K562 (cell line): Measurements from ENCODE around the gene CYS1. TPM values are rescaled to one million over a fixed set of nuclear protein-coding genes. Genes with fewer than 3 reads are reported as not detected.
A peak's percentile ranks its signal among the peaks of the same experiment; 100 is the strongest.

Source experiments
- BACH1 ChIP-seq: fragments of 200-800 bp; sonication (Bioruptor generic); IDR thresholded peaks from 2 replicates; pipeline ENCODE4 v1.6.1; 2016; ENCODE audit warnings: missing genetic modification characterization, missing compliant biosample characterization
- ELF1 ChIP-seq: fragments of 200-800 bp; sonication (Bioruptor generic); IDR thresholded peaks from 2 replicates; pipeline ENCODE4 v1.6.1; 2016; ENCODE audit warnings: missing genetic modification characterization, missing compliant biosample characterization
- FUS ChIP-seq: fragments of 200-400 bp; formaldehyde crosslinking; optimal IDR thresholded peaks from 2 replicates; pipeline ENCODE3; 2017; ENCODE audit warnings: low read depth, low read length
- HDAC3 ChIP-seq: fragments of 450-650 bp; IDR thresholded peaks from 2 replicates; pipeline ENCODE4 v1.6.1; 2018; ENCODE audit warnings: borderline replicate concordance, mild to moderate bottlenecking, moderate library complexity; ENCODE audit not compliant: partially characterized antibody
- HES1 ChIP-seq: fragments of 450-650 bp; IDR thresholded peaks from 2 replicates; pipeline ENCODE4 v1.6.1; 2016; ENCODE audit warnings: low read depth, mild to moderate bottlenecking, moderate library complexity
- HEY1 ChIP-seq: fragments of 250-450 bp; sonication (Bioruptor Pico); IDR thresholded peaks from 2 replicates; pipeline ENCODE4 v1.5.0; 2020; ENCODE audit warnings: mild to moderate bottlenecking, moderate library complexity, borderline replicate concordance
- IRF1 ChIP-seq: sonication (generic); formaldehyde crosslinking; IDR thresholded peaks from 2 replicates; pipeline ENCODE4 v1.8.0; 2022; ENCODE audit warnings: missing genetic modification reagents, mild to moderate bottlenecking, borderline replicate concordance
- KAT7 ChIP-seq: sonication (generic); formaldehyde crosslinking; IDR thresholded peaks from 2 replicates; pipeline ENCODE4 v1.8.0; 2022; ENCODE audit warnings: missing genetic modification reagents, mild to moderate bottlenecking, borderline replicate concordance
- KDM2B ChIP-seq: fragments of 250-450 bp; sonication (Bioruptor Pico); IDR thresholded peaks from 2 replicates; pipeline ENCODE4 v1.8.0; 2021; ENCODE audit warnings: mild to moderate bottlenecking, moderate library complexity
- MAFK ChIP-seq: IDR thresholded peaks from 2 replicates; pipeline ENCODE4 v1.6.1; 2011; ENCODE audit warnings: low read length, improper control_type of control experiment
- MCM5 ChIP-seq: fragments of 450-650 bp; IDR thresholded peaks from 2 replicates; pipeline ENCODE4 v1.6.1; 2016; ENCODE audit warnings: low read depth
- MTF1 ChIP-seq: fragments of 250-450 bp; sonication (Bioruptor Pico); IDR thresholded peaks from 2 replicates; pipeline ENCODE4 v1.9.0; 2021; ENCODE audit warnings: moderate library complexity, mild to moderate bottlenecking, inconsistent platforms, borderline replicate concordance
- NFE2 ChIP-seq: IDR thresholded peaks from 2 replicates; pipeline ENCODE4 v1.6.1; 2014; ENCODE audit warnings: antibody characterized with exemption, low read depth
- NONO ChIP-seq, 2 experiments: fragments of 200-400 bp in 1 of 2; fragments of 450-650 bp in 1 of 2; formaldehyde crosslinking in 1 of 2; IDR thresholded peaks; 2 replicates each; pipeline ENCODE4 v1.6.1; 2017; ENCODE audit warnings: low read depth in 2 of 2, mild to moderate bottlenecking in 2 of 2, moderate library complexity in 2 of 2, low read length in 1 of 2
- PPARD ChIP-seq: fragments of 250-450 bp; sonication (Bioruptor Pico); IDR thresholded peaks from 2 replicates; pipeline ENCODE4 v1.8.0; 2022; ENCODE audit warnings: inconsistent platforms, mild to moderate bottlenecking, moderate library complexity
- RBM15 ChIP-seq: fragments of 200-400 bp; formaldehyde crosslinking; IDR thresholded peaks from 2 replicates; pipeline ENCODE4 v1.6.1; 2018; ENCODE audit warnings: mild to moderate bottlenecking, low read length, moderate library complexity; ENCODE audit not compliant: insufficient read depth
- RREB1 ChIP-seq: fragments of 250-450 bp; sonication (Bioruptor Pico); IDR thresholded peaks from 2 replicates; pipeline ENCODE4 v1.4.0; 2020
- SIN3A ChIP-seq, 2 experiments: fragments of 150-350 bp in 1 of 2; IDR thresholded peaks; 2 replicates each; pipeline ENCODE4 v1.6.1; 2011 to 2016; ENCODE audit warnings: borderline replicate concordance in 2 of 2, low read depth in 2 of 2, low read length in 2 of 2, mild to moderate bottlenecking in 2 of 2, moderate library complexity in 2 of 2; ENCODE audit not compliant: control insufficient read depth in 1 of 2
- ZNF408 ChIP-seq: fragments of 250-450 bp; sonication (Bioruptor Pico); IDR thresholded peaks from 2 replicates; pipeline ENCODE4 v1.4.0; 2020; ENCODE audit warnings: low read depth, mild to moderate bottlenecking, moderate library complexity
- polyA plus RNA-seq, 8 experiments: library from polyadenylated mRNA; depleted of rRNA in 4 of 8; stranded (reverse) in 5 of 8; unstranded in 3 of 8; fragments of >200 nt; fragmentation: Nextera tagmentation in 2 of 8; fragmentation: Illumina TruSeq in 1 of 8; extraction: Ambion mirVana in 2 of 8; extraction: Trizol in 1 of 8; gene quantifications; 2 replicates each; pipeline versions ENCODE4 v1.2.1 to v1.2.3, GENCODE V29; 2011 to 2014; ENCODE audit warnings: inconsistent platforms in 1 of 8, missing spikeins in 1 of 8
- total RNA-seq, 7 experiments: library from RNA; depleted of rRNA in 6 of 7; stranded (reverse); fragments of >200 nt in 6 of 7; fragmentation: Illumina TruSeq in 2 of 7; extraction: Trizol in 2 of 7; gene quantifications; 2 replicates each; pipeline versions ENCODE4 v1.2.1 to v1.2.3, GENCODE V29; 2011 to 2021; ENCODE audit warnings: low replicate concordance in 1 of 7

Gene CYS1
- total and polyA plus RNA-seq, 9 of the 15 experiments (the other 6 are each of a cell fraction or from before 2014, with no cell fraction given): 0.11 to 0.13 TPM; not detected in 7

GRCh38 chr2:10120877-10121574 lies 40.8 kb upstream of the CYS1 start (continued):
- no peak for TF ChIP-seq HEY1
- TF ChIP-seq IRF1 (CRISPR knock-in tag): no peak
- no peak for TF ChIP-seq MCM5
- no peak for TF ChIP-seq NFE2
- no peak; the same call in 1 of the 2 replicates for TF ChIP-seq KAT7 (CRISPR knock-in tag)
- TF ChIP-seq ELF1 (tag): no peak
- TF ChIP-seq MTF1 (CRISPR knock-in tag): no peak
- no peak; a peak in 1 of 4 replicates for TF ChIP-seq SIN3A (IDR thresholded peaks at IDR 0.05; ENCODE audit: borderline replicate concordance in 2 of 2, control insufficient read depth in 1 of 2, low read depth in 2 of 2, low read length in 2 of 2)
- 0 out of 2 replicates have a peak, but pooled peaks have one; percentile 38 for TF ChIP-seq BACH1 (tag)
- 0 out of 2 replicates have a peak, but pooled peaks have one; percentile 5 for TF ChIP-seq HES1
- TF ChIP-seq HDAC3: no peak
- no peak for TF ChIP-seq RBM15
- TF ChIP-seq RREB1 (CRISPR knock-in tag): no peak
- TF ChIP-seq NONO (IDR thresholded peaks at IDR 0.05; ENCODE audit: low read depth in 2 of 2, low read length in 1 of 2): no peak
- TF ChIP-seq FUS: no peak
- TF ChIP-seq ZNF408 (CRISPR knock-in tag): no peak
- no peak for TF ChIP-seq MAFK
- no peak for TF ChIP-seq KDM2B
- no peak for TF ChIP-seq PPARD (CRISPR knock-in tag)
